ENCODE results near the gene CHCHD3.

The CHCHD3 gene

DNA sequence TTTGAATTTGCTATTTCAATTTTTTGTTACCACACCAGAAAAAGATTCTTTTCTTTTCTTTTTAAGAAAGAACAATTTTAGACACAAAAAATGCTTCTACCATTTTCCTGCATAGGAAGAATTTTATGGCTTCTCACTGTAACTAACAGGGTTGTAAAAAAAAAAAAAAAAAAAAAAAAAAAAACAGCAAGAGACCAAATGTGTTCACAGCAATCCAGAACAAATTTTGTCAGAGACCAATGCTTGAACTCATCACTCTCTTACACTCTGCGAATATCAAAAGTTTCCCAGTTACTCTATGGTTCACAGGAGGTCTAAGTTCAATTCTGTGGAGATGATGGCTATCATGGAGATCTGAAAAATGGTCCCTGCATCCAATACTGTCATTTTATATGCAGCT is 84.4 kb downstream of the CHCHD3 start:
- Histone ChIP-seq H3K27ac (ENCODE audit: low read length) (no peak overlapping the region), H3K4me3 (ENCODE audit: low read length) (no peak overlapping the region), H3K27me3 (ENCODE audit: insufficient read depth, low read length) (no peaks in the 10 kb centered on the region), H3K4me1 (ENCODE audit: insufficient read depth, low read length) (peaks cover 34% of the 10 kb centered on the region), H3K36me3 (ENCODE audit: insufficient read depth, low read depth, low read length) (no peaks in the 10 kb centered on the region), H3K9me3 (ENCODE audit: insufficient read depth, low read depth, low read length) (no peaks in the 10 kb centered on the region), H3K9ac (ENCODE audit: low read depth, low read length) (no peak overlapping the region)

GRCh38 chr7:132996581-132997242 is 85.2 kb downstream of the CHCHD3 start:
- no peak overlapping the region for H3K4me3 ChIP-seq (ENCODE audit: low read length)
- no peak overlapping the region for H3K9ac ChIP-seq (ENCODE audit: low read depth, low read length)
- peaks cover 33% of the 10 kb centered on the region for H3K4me1 ChIP-seq (ENCODE audit: insufficient read depth, low read length)
- no peaks in the 10 kb centered on the region for H3K36me3 ChIP-seq (ENCODE audit: insufficient read depth, low read depth, low read length)
- no peaks in the 10 kb centered on the region for H3K9me3 ChIP-seq (ENCODE audit: insufficient read depth, low read depth, low read length)
- no peaks in the 10 kb centered on the region for H3K27me3 ChIP-seq (ENCODE audit: insufficient read depth, low read length)
- no peak overlapping the region for H3K27ac ChIP-seq (ENCODE audit: low read length)

DNA sequence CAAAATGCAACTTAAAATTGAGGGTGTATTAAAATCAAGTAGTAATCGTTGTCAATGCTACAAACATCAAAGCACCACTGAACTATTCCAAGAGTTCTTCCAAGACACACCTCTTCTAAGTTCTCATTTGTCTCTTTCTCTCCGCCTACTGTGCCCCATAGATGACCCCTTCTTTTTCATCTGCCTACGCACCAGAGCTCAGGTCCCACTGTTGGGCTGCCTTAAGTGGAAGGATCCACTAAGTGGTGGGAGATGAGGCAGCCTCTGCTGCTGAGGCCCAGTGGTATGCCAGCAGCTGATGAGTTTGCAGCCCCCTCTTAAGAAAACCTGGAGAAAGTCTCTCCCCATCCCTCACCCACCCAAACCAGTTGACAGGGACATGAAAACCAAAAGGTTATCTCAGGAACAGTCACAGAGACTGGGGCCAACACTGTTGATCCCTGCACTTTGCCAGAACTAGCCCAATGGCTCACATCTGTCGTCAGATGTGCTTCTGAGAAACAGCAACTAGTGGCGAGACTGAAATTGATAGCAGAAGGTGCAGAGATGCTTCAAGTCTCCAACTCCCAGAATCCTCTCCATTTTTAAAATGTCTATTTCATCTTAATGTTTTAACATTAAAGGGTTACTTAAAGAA is 88.4 kb downstream of the CHCHD3 start:
- no peaks in the 10 kb centered on the region for H3K27me3 ChIP-seq (ENCODE audit: insufficient read depth, low read length)
- H3K9me3 ChIP-seq (ENCODE audit: insufficient read depth, low read depth, low read length) = no peaks in the 10 kb centered on the region
- H3K4me3 ChIP-seq (ENCODE audit: low read length) = no peak overlapping the region
- no peak overlapping the region for H3K27ac ChIP-seq (ENCODE audit: low read length)
- H3K36me3 ChIP-seq (ENCODE audit: insufficient read depth, low read depth, low read length) = no peaks in the 10 kb centered on the region
- H3K9ac ChIP-seq (ENCODE audit: low read depth, low read length) = no peak overlapping the region
- H3K4me1 ChIP-seq (ENCODE audit: insufficient read depth, low read length) = peaks cover 19% of the 10 kb centered on the region

DNA sequence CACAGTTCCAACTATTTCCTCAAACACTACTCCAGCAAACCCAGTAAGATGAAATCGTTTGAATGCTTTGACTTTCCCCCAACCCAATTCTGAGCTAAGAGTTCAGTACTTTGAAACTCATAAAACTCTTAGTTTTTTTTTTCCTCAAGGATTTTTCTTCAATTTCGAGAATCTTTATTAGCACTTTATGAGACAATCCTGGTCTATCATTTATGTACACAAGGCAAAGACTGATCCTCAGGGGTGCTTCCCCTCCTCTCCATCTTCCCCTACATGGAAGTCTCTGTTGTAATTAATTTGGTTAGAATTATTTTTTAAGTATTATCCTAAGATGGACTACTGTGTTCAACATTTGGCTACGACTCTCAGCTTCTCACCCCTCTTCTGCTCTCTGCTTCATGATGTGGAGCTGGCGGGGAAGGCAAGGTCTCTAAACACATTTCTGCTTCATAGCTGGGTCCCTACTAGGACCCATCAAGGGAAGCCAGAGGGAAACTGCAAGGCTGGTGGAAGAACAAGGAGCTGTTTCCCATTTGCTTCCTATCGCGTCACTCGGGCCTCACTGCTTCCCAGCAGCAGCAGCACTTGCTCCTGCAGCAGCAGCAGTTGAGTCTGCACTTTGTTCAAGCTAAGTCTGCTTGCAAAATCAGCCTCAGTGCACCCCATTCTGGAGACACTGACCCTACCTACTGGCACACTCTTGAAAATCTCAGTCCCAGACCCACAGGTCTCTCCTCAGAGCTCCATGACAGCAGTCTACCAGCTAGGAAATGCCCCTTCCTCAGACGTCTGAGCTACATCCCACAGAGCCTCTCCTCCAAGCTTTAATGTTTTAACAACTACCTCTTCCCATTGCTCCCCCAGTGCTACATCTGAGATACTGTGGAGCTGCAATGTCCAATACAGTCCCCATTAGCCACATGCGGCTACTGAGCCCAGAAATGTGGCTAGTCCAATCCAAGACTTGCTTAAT is 90.0 kb downstream of the CHCHD3 start:
- peaks cover 8% of the 10 kb centered on the region; the same call in 1 of the 2 replicates for H3K4me1 ChIP-seq (ENCODE audit: insufficient read depth, low read length)
- no peak overlapping the region for H3K27ac ChIP-seq (ENCODE audit: low read length)
- H3K36me3 ChIP-seq (ENCODE audit: insufficient read depth, low read depth, low read length) = no peaks in the 10 kb centered on the region
- H3K4me3 ChIP-seq (ENCODE audit: low read length) = no peak overlapping the region
- H3K27me3 ChIP-seq (ENCODE audit: insufficient read depth, low read length) = no peaks in the 10 kb centered on the region
- no peak overlapping the region for H3K9ac ChIP-seq (ENCODE audit: low read depth, low read length)
- H3K9me3 ChIP-seq (ENCODE audit: insufficient read depth, low read depth, low read length) = no peaks in the 10 kb centered on the region

DNA sequence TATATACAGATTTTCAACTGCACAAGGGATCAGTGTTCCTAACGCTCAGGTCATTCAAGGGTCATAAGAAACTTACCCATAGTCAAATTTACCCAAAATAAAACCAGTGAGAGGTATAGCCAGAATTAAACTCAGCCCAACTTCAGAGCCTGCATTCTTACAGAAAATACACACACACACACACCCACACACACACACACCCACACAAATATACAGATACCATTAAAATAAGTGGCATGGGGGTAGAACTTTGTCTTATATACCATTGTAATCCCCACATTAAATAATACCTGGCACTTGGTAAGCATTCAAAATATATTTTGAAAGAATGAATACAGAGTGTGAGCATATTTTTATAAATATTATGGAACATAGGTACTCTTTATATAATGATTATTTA is 93.8 kb downstream of the CHCHD3 start:
- Histone ChIP-seq H3K4me1 (ENCODE audit: insufficient read depth, low read length) (peaks cover 4% of the 10 kb centered on the region; the same call in 1 of the 2 replicates), H3K9ac (ENCODE audit: low read depth, low read length) (no peak overlapping the region), H3K36me3 (ENCODE audit: insufficient read depth, low read depth, low read length) (no peaks in the 10 kb centered on the region), H3K27ac (ENCODE audit: low read length) (no peak overlapping the region), H3K27me3 (ENCODE audit: insufficient read depth, low read length) (no peaks in the 10 kb centered on the region), H3K4me3 (ENCODE audit: low read length) (no peak overlapping the region), H3K9me3 (ENCODE audit: insufficient read depth, low read depth, low read length) (no peaks in the 10 kb centered on the region)

DNA sequence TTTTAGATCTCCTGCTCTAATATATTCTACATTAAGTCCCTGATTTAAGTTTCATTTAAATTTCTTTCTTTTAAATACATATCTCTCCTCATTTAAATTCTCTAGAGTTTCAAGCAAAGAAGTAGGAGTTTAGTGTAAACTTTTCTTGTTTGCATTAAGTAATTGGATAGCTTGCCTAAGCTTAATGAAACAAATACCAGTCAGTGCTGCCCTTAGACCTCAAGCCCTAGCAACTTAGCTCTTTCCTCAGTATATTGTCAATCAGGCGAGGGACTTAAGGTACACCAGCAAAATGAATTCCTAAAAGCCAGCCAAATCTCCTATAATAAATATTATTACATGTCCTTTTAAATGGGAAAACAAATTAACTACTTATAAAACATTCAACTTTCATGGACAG is 101.5 kb downstream of the CHCHD3 start:
- Histone ChIP-seq H3K4me1 (ENCODE audit: insufficient read depth, low read length) (no peaks in the 10 kb centered on the region), H3K36me3 (ENCODE audit: insufficient read depth, low read depth, low read length) (no peaks in the 10 kb centered on the region), H3K27me3 (ENCODE audit: insufficient read depth, low read length) (no peaks in the 10 kb centered on the region), H3K27ac (ENCODE audit: low read length) (no peak overlapping the region), H3K4me3 (ENCODE audit: low read length) (no peak overlapping the region), H3K9me3 (ENCODE audit: insufficient read depth, low read depth, low read length) (no peaks in the 10 kb centered on the region), H3K9ac (ENCODE audit: low read depth, low read length) (no peak overlapping the region)

GRCh38 chr7:132979524-132979923 is 102.4 kb downstream of the CHCHD3 start:
- no peaks in the 10 kb centered on the region for H3K27me3 ChIP-seq (ENCODE audit: insufficient read depth, low read length)
- 0 out of 2 replicates have a peak, but pooled peaks cover 3% of the 10 kb centered on the region for H3K36me3 ChIP-seq (ENCODE audit: insufficient read depth, low read depth, low read length)
- no peaks in the 10 kb centered on the region for H3K9me3 ChIP-seq (ENCODE audit: insufficient read depth, low read depth, low read length)
- no peak overlapping the region for H3K27ac ChIP-seq (ENCODE audit: low read length)
- H3K4me3 ChIP-seq (ENCODE audit: low read length) = no peak overlapping the region
- no peaks in the 10 kb centered on the region for H3K4me1 ChIP-seq (ENCODE audit: insufficient read depth, low read length)
- H3K9ac ChIP-seq (ENCODE audit: low read depth, low read length) = no peak overlapping the region

DNA sequence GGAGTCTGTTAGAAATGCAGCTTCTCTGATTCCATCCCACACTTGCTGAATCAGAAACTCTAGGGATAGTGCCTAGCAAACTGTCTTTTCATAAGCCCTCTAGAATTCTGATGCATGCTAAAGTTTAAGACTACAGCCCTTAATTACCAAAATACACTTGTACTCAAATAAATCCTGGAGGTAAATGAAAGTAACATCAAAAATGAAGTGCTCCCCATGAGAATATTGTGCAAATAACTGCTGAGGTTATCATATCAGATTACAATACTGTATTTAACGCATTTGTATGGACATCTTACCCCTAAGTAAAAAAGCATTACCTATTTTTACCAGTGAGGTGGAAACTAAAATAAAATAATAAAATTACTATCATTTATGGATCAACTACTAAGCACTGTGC is 104.7 kb downstream of the CHCHD3 start:
- no peak overlapping the region for H3K27ac ChIP-seq (ENCODE audit: low read length)
- no peaks in the 10 kb centered on the region for H3K4me1 ChIP-seq (ENCODE audit: insufficient read depth, low read length)
- H3K9me3 ChIP-seq (ENCODE audit: insufficient read depth, low read depth, low read length) = no peaks in the 10 kb centered on the region
- peaks cover 18% of the 10 kb centered on the region for H3K36me3 ChIP-seq (ENCODE audit: insufficient read depth, low read depth, low read length)
- H3K4me3 ChIP-seq (ENCODE audit: low read length) = no peak overlapping the region
- no peaks in the 10 kb centered on the region for H3K27me3 ChIP-seq (ENCODE audit: insufficient read depth, low read length)
- H3K9ac ChIP-seq (ENCODE audit: low read depth, low read length) = no peak overlapping the region

- no peak overlapping the region for H3K27ac ChIP-seq (ENCODE audit: low read length)
- no peaks in the 10 kb centered on the region for H3K27me3 ChIP-seq (ENCODE audit: insufficient read depth, low read length)
- H3K4me1 ChIP-seq (ENCODE audit: insufficient read depth, low read length) = peaks cover 2% of the 10 kb centered on the region; the same call in 1 of the 2 replicates
- no peak overlapping the region for H3K9ac ChIP-seq (ENCODE audit: low read depth, low read length)
- no peak overlapping the region for H3K4me3 ChIP-seq (ENCODE audit: low read length)
- peaks cover 18% of the 10 kb centered on the region for H3K36me3 ChIP-seq (ENCODE audit: insufficient read depth, low read depth, low read length)
- no peaks in the 10 kb centered on the region for H3K9me3 ChIP-seq (ENCODE audit: insufficient read depth, low read depth, low read length)
These were observed 109.1 kb downstream of the CHCHD3 start for GRCh38 chr7:132972745-132973144.

DNA sequence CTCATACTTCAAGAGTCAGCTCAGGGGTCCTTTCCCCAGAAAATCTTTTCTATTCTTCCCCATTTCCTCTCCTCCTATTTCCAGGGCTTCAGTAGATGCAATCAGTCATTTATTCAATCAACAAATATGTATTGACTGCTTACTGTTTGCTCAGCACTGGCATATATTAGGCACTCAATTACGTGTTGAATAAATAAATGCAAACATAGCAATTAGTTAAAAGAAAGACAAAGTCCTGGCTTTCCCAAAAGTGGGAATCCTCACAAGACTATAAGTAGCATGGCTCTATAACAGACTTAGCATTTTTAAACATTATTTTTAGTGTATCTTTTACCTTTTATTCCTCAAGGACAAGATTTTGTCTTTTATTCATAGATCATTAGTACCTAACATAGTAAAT is 111.6 kb downstream of the CHCHD3 start:
- Histone ChIP-seq H3K27ac (ENCODE audit: low read length) (no peak overlapping the region), H3K27me3 (ENCODE audit: insufficient read depth, low read length) (no peaks in the 10 kb centered on the region), H3K4me1 (ENCODE audit: insufficient read depth, low read length) (peaks cover 2% of the 10 kb centered on the region; the same call in 1 of the 2 replicates), H3K9ac (ENCODE audit: low read depth, low read length) (no peak overlapping the region), H3K36me3 (ENCODE audit: insufficient read depth, low read depth, low read length) (peaks cover 18% of the 10 kb centered on the region), H3K4me3 (ENCODE audit: low read length) (no peak overlapping the region), H3K9me3 (ENCODE audit: insufficient read depth, low read depth, low read length) (no peaks in the 10 kb centered on the region)

DNA sequence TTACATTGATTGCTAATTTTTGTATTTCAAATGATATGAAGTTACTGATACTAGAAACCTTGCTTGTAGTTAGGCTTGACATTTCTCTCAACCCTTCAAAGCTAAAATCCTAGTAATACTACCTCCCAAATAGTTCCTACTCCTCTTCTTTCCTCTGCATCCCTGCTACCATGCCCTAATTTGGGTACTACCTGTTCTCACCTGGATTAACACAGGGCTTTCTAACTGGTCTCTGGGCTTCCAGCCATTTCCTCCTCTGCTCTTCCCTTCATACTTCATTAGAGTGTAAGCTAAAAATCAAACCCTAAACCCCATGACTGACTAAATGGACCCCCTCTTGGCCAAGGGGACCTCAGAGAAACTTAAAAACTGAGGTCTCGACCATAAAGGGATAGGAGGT is 112.4 kb downstream of the CHCHD3 start:
- no peak overlapping the region; the same call in 1 of the 2 replicates for H3K9ac ChIP-seq (ENCODE audit: low read depth, low read length)
- H3K36me3 ChIP-seq (ENCODE audit: insufficient read depth, low read depth, low read length) = peaks cover 15% of the 10 kb centered on the region
- H3K4me1 ChIP-seq (ENCODE audit: insufficient read depth, low read length) = peaks cover 2% of the 10 kb centered on the region; the same call in 1 of the 2 replicates
- H3K27me3 ChIP-seq (ENCODE audit: insufficient read depth, low read length) = no peaks in the 10 kb centered on the region
- no peak overlapping the region for H3K4me3 ChIP-seq (ENCODE audit: low read length)
- H3K9me3 ChIP-seq (ENCODE audit: insufficient read depth, low read depth, low read length) = no peaks in the 10 kb centered on the region
- H3K27ac ChIP-seq (ENCODE audit: low read length) = no peak overlapping the region
